Common myeloid progenitor, CD34-positive (primary cell): ENCODE data around the gene UBR7.
A peak's percentile ranks its signal among the peaks of the same experiment; 100 is the strongest.

Experiments
- CTCF ChIA-PET: fragments of 350-600 bp; sonication (Branson Sonifier 250); formaldehyde crosslinking; loops from one replicate; lab custom pipeline; 2021; ENCODE audit warnings: antibody characterized with exemption; lab: Charles Lee
- POLR2A ChIA-PET: fragments of 350-600 bp; sonication (Branson Sonifier 250); formaldehyde crosslinking; loops from one replicate; lab custom pipeline; 2021; ENCODE audit warnings: antibody characterized with exemption; lab: Charles Lee
- DNase-seq, 3 donors: peaks; one replicate each; pipeline versions ENCODE4 v3.0.0 to v3.0.0-alpha.2; 2013
- H3K27ac ChIP-seq, 2 experiments: 1 replicate in 1 of 2; 2 replicates in 1 of 2; pipeline ENCODE4 v1.7.0; 2013; ENCODE audit warnings: inconsistent platforms in 2 of 2, low read length in 2 of 2, mild to moderate bottlenecking in 2 of 2, low read depth in 1 of 2, moderate library complexity in 1 of 2; ENCODE audit not compliant: severe bottlenecking in 2 of 2, insufficient read depth in 1 of 2, poor library complexity in 1 of 2
- H3K27me3 ChIP-seq, 5 experiments: replicated peaks in 2 of 5; 1 replicate in 3 of 5; 2 replicates in 2 of 5; pipeline versions ENCODE4 v1.6.1 to v1.7.0; 2013; ENCODE audit warnings: low read length in 4 of 5, mild to moderate bottlenecking in 2 of 5, moderate library complexity in 2 of 5, inconsistent platforms in 1 of 5; ENCODE audit not compliant: insufficient read depth in 5 of 5, control insufficient read depth in 4 of 5
- H3K36me3 ChIP-seq, 4 experiments: 1 replicate in 2 of 4; 2 replicates in 2 of 4; pipeline versions ENCODE4 v1.6.1 to v1.7.0; 2013; ENCODE audit warnings: low read length in 3 of 4, control low read depth in 1 of 4, mild to moderate bottlenecking in 1 of 4; ENCODE audit not compliant: control insufficient read depth in 4 of 4, insufficient read depth in 4 of 4
- H3K4me1 ChIP-seq, 4 experiments: 1 replicate in 3 of 4; 2 replicates in 1 of 4; pipeline versions ENCODE4 v1.6.1 to v1.7.1; 2013; ENCODE audit warnings: low read length in 3 of 4, mild to moderate bottlenecking in 3 of 4, control low read depth in 1 of 4, inconsistent platforms in 1 of 4, moderate library complexity in 1 of 4; ENCODE audit not compliant: control insufficient read depth in 4 of 4, insufficient read depth in 4 of 4; ENCODE audit errors: control extremely low read depth in 1 of 4
- H3K4me3 ChIP-seq, 7 experiments: 1 replicate in 4 of 7; 2 replicates in 3 of 7; pipeline versions ENCODE4 v1.5.1 to v1.7.0; 2013; ENCODE audit warnings: mild to moderate bottlenecking in 7 of 7, low read length in 6 of 7, moderate library complexity in 6 of 7, inconsistent platforms in 2 of 7, low read depth in 2 of 7, control low read depth in 1 of 7; ENCODE audit not compliant: insufficient read depth in 4 of 7, control insufficient read depth in 1 of 7; ENCODE audit errors: extremely low read depth in 1 of 7
- H3K9me3 ChIP-seq, 5 experiments: 1 replicate in 4 of 5; 2 replicates in 1 of 5; pipeline versions ENCODE4 v1.6.1 to v1.7.1; 2013; ENCODE audit warnings: low read length in 4 of 5, mild to moderate bottlenecking in 2 of 5, inconsistent platforms in 1 of 5, low read depth in 1 of 5, moderate library complexity in 1 of 5; ENCODE audit not compliant: control insufficient read depth in 4 of 5, insufficient read depth in 2 of 5; ENCODE audit errors: control extremely low read depth in 1 of 5
- WGBS: methylation state at CpG from one replicate; pipeline ENCODE4 v1.1.5; 2013; ENCODE audit not compliant: insufficient coverage; 5-methylcytosine and 5-hydroxymethylcytosine counted together

The UBR7 gene

DNA sequence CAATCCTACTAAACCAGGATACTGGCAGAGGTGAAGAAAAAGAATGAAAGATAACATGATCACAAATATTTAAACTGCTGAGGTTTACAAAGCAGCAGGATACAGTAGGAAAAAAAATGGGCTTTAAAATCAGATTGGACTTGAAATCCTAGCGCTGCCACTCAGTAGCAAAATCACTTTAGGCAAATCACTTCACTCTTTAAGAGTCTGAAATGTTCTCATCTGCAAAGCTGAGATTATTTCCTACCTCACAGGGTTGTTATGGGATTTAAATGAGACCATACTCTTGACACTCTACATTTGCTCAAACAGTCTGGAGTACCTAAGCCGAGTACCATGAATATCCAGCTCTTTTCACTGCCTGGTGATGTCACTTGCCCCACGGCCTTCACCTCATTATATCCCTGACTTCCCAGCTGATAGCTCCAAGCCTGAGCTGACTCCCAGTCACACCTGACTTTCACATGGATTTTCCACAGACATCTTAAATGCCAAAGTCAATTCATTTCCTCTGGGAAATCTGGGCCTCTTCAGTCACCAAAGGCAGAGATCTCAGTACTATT is 60.2 kb downstream of the UBR7 start:
- CTCF ChIA-PET, result no interaction called here
- WGBS, result 100% methylated on average over 3 of the region's 3 CpGs
- POLR2A ChIA-PET, result no interaction called here

DNA sequence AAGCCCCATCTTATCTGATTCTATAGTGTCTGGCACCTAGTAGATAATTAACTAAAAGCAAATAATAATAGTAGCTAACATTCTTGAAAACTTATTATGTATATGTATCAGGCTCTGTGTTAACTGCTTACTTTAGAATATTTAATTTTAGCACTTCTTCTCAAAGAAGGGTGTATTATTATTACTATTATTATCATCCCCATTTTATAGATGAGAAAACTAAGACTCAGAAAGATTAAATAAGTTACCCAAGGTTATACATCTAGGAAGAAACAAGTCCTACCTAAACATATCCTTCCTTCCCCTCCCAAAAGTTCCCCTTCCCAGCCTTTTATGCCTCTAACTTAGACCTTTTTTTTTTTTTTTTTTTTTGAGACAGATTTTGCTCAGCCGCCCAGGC is 61.4 kb downstream of the UBR7 start:
- no peak for DNase-seq
- CTCF ChIA-PET, result no interaction called here
- 100% methylated on average over 1 of the region's 1 CpG for WGBS

More for the DNA sequence above, 60.2 kb downstream of the UBR7 start:
- no peak overlapping the region for H3K27ac ChIP-seq
- H3K4me1 ChIP-seq, result peaks cover 0 to 2% (median 0%) of the 10 kb centered on the region in 4 experiments
- H3K9me3 ChIP-seq, result no peaks in the 10 kb centered on the region
- no peak overlapping the region for H3K4me3 ChIP-seq
- no peaks in the 10 kb centered on the region for H3K27me3 ChIP-seq
- DNase-seq, result no peak
- H3K36me3 ChIP-seq, result peaks cover 4 to 18% (median 7%) of the 10 kb centered on the region in 4 experiments

DNA sequence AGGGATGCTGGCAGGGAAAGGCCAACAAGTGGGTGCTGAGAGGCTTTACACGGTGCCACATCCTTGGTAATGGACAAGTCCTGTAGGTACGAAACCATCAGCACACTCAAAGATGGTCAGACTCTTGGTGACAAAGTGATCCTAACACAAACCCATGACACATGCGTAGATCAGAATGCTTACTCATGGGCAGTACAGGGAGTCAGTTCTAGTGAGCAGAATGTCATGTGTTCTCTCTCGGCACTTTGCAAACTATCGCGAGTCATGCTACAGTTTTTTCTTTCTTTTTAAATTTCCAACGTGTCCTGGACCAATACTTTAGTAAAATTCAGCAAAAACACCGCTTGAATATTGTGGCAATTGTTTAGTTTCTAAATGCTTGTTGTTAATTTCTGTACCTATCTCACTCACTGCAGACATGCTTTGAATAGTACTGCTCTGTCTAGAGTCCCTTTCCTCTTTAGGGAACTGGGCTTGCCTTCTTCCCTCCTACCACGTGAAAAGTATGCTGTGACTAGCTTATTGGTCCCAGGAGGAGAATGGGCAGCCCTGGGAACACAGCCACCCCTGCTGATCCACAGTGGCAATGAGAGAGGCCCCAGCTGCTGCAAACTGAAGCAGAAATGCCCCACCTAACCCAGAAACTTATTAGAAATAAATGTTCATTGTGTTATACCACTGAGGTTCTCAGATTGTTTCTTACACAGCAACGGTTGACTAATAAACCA is 62.4 kb downstream of the UBR7 start:
- no peaks in the 10 kb centered on the region for H3K9me3 ChIP-seq
- peak in 2 of 3 donors; percentile 7 to 35 for DNase-seq
- peaks cover 0 to 2% (median 0%) of the 10 kb centered on the region in 4 experiments for H3K4me1 ChIP-seq
- no peak overlapping the region for H3K4me3 ChIP-seq
- peaks cover 2 to 11% (median 7%) of the 10 kb centered on the region in 4 experiments for H3K36me3 ChIP-seq
- ChIA-PET CTCF (interaction anchor here (0.6 kb wide), 1 partner anchor 57 kb away, joined by 3 read pairs; no protein-coding TSS in a partner anchor), POLR2A (no interaction called here)
- 92% methylated on average over 5 of the region's 10 CpGs for WGBS
- H3K27ac ChIP-seq, result no peak overlapping the region
- H3K27me3 ChIP-seq, result no peaks in the 10 kb centered on the region

More for the DNA sequence above, 61.4 kb downstream of the UBR7 start:
- no peak overlapping the region for H3K27ac ChIP-seq
- H3K36me3 ChIP-seq, result peaks cover 4 to 9% (median 6%) of the 10 kb centered on the region in 4 experiments
- POLR2A ChIA-PET, result no interaction called here
- peaks cover 0 to 2% (median 0%) of the 10 kb centered on the region in 4 experiments for H3K4me1 ChIP-seq
- no peaks in the 10 kb centered on the region for H3K27me3 ChIP-seq
- H3K4me3 ChIP-seq, result no peak overlapping the region
- no peaks in the 10 kb centered on the region for H3K9me3 ChIP-seq

DNA sequence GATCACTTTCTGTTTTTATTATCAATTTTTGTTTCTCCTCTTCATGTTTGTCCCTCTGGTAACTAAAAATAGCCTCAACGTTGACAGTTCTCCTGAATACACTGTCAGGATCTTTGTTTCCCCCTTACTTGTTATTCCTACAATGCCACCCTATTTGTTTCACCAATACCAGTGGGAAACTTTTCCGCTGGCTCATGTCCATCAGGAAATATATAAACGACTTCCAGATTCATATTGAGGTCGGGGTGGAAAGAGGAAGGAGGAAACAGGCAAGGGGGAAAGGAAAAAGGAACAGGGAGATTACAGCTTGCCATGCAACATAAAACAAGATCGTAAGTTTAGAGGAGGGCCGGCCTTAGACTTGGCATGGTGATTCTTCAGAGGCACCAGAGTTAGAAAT is 64.1 kb downstream of the UBR7 start:
- 62% methylated on average over 5 of the region's 6 CpGs for WGBS
- ChIA-PET POLR2A (no interaction called here), CTCF (no interaction called here)
- Histone ChIP-seq H3K36me3 (peaks cover 2 to 14% (median 8%) of the 10 kb centered on the region in 4 experiments), H3K27ac (no peak overlapping the region), H3K4me3 (no peak overlapping the region), H3K9me3 (no peaks in the 10 kb centered on the region), H3K4me1 (peaks cover 0 to 2% (median 0%) of the 10 kb centered on the region in 4 experiments), H3K27me3 (no peaks in the 10 kb centered on the region)
- DNase-seq, result no peak

DNA sequence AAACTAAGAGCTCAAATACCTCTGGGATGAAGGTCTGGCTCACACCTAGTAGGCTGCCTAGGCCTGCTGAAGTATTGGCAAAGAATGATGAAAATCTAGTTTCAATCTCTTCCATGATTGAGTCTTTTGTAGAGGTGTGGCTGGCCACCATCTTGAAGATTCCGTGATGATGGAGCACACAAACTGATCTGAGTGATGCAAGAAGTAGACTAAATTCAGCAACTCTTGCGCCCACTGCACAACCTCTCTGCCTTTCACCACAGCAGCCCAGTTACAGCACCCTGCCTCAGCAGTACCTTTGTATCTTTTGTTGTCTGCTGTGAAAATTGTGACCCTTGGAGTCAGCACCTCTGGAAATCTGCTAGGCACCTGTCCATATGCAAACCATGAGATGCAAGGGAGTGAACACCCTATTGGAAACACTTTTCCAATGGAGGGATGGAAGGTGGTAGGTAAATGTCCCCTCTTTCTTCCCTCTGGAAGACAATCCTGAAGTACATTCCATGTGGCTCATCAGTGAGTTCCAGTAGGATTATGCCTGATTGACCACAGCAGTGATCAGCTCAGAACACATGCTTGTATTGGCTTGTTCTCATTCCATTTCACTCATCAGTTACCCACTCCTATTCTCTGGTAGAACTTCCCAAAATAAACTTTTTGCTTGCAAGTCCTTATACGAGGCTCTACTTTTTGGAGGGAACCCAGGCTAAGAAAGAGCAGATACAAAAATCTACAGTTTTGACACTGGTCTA is 67.2 kb downstream of the UBR7 start:
- ChIA-PET CTCF (interaction anchor here (0.7 to 1.2 kb wide), 2 partner anchors 9 to 15 kb away, joined by 3 read pairs; no protein-coding TSS in a partner anchor), POLR2A (no interaction called here)
- H3K27me3 ChIP-seq, result no peaks in the 10 kb centered on the region

DNA sequence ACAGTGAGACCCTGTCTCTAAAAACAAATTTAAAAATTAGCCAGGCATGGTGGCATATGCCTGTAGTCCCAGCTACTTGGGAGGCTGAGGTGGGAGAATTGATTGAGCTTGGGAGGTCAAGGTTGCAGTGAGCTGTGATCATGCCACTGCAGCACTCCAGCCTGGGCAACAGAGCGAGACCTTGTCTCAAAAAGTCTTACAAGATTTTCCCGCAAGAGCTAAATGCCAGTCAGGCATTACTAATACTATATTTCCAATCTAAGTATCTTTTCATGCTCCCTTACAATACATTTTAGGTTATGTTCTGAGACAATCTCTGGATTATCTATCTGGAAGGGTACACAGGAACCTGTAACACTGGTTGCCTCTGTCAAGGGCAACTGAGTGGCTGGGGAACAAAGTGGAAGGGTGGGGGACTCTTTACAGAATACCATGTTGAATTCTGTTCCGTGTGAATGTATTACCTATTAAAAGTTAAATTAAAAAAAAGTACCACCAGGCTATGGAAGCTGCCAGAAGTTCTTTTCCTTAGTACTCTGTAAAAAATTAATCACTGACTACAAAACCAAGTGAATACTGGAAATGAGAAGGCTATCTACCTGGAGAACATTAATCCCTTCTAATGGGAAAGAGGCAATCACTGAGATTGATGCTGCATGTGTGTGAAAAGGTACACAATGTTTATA is 69.1 kb downstream of the UBR7 start:
- CTCF ChIA-PET, result interaction anchor here (1.2 kb wide), 1 partner anchor 12 kb away, joined by 4 read pairs; no protein-coding TSS in a partner anchor
- peaks cover 2 to 18% (median 9%) of the 10 kb centered on the region in 4 experiments for H3K36me3 ChIP-seq
- no peaks in the 10 kb centered on the region for H3K4me1 ChIP-seq
- no peaks in the 10 kb centered on the region for H3K9me3 ChIP-seq
- H3K27ac ChIP-seq, result no peak overlapping the region
- POLR2A ChIA-PET, result no interaction called here
- H3K4me3 ChIP-seq, result no peak overlapping the region
- H3K27me3 ChIP-seq, result no peaks in the 10 kb centered on the region
- WGBS, result 100% methylated on average over 2 of the region's 3 CpGs
- no peak for DNase-seq

More for the DNA sequence above, 67.2 kb downstream of the UBR7 start:
- Histone ChIP-seq H3K4me1 (peaks cover 0 to 2% (median 0%) of the 10 kb centered on the region in 4 experiments), H3K9me3 (no peaks in the 10 kb centered on the region), H3K27ac (no peak overlapping the region), H3K36me3 (peaks cover 2 to 18% (median 9%) of the 10 kb centered on the region in 4 experiments), H3K4me3 (no peak overlapping the region)
- WGBS, result 100% methylated on average over 1 of the region's 3 CpGs
- no peak for DNase-seq
